ENCODE results near the gene L2HGDH.

DNA sequence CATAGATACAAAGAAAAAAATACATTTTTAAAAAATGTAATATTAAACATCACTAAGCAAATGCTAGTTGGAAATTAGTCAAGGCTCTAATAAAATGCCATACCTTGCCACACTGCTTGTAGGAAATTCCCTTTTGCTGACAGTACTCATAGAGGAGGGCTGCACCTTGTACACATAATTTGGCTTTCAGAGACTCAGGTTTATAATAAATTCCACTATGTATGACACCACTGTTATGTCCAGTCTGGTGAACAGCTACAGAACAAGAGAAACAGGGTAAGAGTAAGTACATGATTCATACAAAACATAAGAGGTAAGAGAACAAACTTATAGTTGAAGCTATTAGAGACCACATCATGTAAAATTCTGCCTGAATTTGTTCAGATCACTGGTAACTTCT is 10.1 kb downstream of the L2HGDH start:
- TF ChIP-seq, protein P1, sequence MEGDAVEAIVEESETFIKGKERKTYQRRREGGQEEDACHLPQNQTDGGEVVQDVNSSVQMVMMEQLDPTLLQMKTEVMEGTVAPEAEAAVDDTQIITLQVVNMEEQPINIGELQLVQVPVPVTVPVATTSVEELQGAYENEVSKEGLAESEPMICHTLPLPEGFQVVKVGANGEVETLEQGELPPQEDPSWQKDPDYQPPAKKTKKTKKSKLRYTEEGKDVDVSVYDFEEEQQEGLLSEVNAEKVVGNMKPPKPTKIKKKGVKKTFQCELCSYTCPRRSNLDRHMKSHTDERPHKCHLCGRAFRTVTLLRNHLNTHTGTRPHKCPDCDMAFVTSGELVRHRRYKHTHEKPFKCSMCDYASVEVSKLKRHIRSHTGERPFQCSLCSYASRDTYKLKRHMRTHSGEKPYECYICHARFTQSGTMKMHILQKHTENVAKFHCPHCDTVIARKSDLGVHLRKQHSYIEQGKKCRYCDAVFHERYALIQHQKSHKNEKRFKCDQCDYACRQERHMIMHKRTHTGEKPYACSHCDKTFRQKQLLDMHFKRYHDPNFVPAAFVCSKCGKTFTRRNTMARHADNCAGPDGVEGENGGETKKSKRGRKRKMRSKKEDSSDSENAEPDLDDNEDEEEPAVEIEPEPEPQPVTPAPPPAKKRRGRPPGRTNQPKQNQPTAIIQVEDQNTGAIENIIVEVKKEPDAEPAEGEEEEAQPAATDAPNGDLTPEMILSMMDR (IDR thresholded peaks at IDR 0.05) = no peak
- TF ChIP-seq POLR2A (IDR thresholded peaks at IDR 0.05) = no peak
